Adrenal gland (tissue), 5 donors: ENCODE results near the gene LPP.

ENCODE experiments used
- POLR2A ChIP-seq, 2 donors: fragments of 450-650 bp; IDR thresholded peaks; one replicate each; pipeline ENCODE4 v1.6.1; 2017; ENCODE audit warnings: antibody characterized with exemption in 2 of 2, mild to moderate bottlenecking in 2 of 2, moderate library complexity in 1 of 2
- TF ChIP-seq, protein P1 (sequence below), 6 experiments: fragments of 450-650 bp in 4 of 6; fragments of 200-600 bp in 2 of 6; sonication (generic) in 1 of 6; IDR thresholded peaks; 1 replicate in 5 of 6; 2 replicates in 1 of 6; pipeline versions ENCODE4 v1.5.1 to v1.8.0; 2016 to 2021; ENCODE audit warnings: antibody characterized with exemption in 6 of 6, mild to moderate bottlenecking in 2 of 6, moderate library complexity in 1 of 6
- donor health status: DM: no; HTN: no; CAD: no.

DNA sequence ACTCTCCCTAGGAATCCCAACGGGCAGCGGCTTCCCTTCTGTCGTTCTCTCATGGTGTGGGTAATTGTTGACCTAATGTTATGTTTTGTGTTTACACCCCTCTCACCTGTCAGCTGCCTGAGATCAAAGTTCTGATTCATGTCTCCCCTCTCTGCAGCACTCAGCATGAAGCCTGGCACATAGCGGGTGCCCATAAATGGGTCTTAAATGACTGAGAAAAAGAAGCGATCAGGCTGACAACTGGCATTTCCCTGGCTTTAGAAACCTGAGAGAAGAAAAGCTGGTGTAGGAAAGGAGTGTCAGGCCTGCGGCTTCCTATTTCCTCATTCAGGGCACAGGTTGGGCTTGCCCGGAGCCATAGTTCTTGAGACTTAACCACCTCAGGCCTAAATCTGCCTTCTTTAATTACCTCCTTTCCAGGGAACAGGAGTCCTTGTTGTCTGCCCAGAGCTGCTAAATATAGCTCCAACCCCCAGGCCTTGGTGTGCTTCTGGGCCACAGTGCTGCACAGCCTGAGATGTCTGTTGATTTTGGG lies 31.8 kb downstream of the LPP start:
- TF ChIP-seq, protein P1, sequence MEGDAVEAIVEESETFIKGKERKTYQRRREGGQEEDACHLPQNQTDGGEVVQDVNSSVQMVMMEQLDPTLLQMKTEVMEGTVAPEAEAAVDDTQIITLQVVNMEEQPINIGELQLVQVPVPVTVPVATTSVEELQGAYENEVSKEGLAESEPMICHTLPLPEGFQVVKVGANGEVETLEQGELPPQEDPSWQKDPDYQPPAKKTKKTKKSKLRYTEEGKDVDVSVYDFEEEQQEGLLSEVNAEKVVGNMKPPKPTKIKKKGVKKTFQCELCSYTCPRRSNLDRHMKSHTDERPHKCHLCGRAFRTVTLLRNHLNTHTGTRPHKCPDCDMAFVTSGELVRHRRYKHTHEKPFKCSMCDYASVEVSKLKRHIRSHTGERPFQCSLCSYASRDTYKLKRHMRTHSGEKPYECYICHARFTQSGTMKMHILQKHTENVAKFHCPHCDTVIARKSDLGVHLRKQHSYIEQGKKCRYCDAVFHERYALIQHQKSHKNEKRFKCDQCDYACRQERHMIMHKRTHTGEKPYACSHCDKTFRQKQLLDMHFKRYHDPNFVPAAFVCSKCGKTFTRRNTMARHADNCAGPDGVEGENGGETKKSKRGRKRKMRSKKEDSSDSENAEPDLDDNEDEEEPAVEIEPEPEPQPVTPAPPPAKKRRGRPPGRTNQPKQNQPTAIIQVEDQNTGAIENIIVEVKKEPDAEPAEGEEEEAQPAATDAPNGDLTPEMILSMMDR (IDR thresholded peaks at IDR 0.05) = no peak
- TF ChIP-seq POLR2A (IDR thresholded peaks at IDR 0.05) = no peak
